K562 treated with DMSO at 1 percent for 48 hours (cell line): Measurements from ENCODE around the gene TAF9B. TPM values are rescaled to one million over a fixed set of nuclear protein-coding genes. Genes with fewer than 3 reads are reported as not detected.

ENCODE experiments used
- total RNA-seq: library from RNA; unstranded; fragments of 300-600 nt; gene quantifications from 2 replicates; pipeline ENCODE4 v1.2.3, GENCODE V29; 2022; ENCODE audit warnings: low replicate concordance; ENCODE audit errors: extremely low read depth

TAF9B gene
- total RNA-seq: not detected in 2 replicates

DNA sequence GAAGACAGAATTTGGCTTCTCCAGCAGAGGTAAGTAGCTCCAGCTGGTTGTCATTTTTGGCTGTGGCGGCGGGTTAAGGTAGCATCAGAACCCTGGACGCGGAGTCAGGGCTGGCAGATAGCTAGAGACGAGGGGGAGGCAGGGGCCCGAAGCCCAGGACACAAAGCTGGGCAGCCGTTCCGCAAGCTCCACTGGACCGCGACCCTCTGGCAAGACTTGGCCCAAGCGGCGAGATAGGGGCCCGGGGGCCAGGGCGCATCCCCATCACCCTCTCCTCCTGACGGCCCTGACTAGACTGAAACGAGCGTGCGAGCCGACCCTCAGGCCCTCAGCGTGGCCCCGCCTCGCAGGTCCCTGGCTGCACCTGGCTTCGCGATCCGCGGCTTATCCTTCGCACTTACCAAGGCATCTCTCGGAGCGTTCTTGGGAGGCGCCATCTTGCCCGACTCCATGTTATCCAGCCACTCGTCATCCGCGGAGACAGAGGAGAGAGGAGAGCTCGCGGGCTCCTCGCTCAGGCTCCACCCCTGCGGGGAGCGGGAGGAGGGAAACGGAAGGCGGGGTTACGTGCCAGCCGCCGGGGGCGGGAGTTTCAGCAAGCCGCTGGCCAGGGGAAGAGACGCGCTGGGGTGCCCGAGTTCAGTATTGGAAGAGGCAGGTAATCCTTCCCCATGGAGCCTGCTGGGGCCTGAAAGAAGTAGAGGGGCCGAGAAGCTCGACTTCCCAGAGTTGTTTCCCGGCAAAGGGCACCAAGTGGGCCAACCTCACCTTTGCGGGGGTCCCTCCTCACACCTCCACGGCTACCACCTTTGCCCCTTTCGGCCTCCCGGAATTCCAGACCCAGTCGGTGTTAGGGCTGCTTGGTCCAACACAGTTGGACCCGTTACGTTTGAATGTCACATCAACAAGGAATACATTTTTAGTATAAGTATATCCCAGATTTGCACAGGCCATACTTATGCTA, at the start of gene TAF9B:
TAF9B (minus strand) TSS at position 491 of the 964 bp plus-strand sequence; CDS start at position 452, 39 bp downstream.

DNA sequence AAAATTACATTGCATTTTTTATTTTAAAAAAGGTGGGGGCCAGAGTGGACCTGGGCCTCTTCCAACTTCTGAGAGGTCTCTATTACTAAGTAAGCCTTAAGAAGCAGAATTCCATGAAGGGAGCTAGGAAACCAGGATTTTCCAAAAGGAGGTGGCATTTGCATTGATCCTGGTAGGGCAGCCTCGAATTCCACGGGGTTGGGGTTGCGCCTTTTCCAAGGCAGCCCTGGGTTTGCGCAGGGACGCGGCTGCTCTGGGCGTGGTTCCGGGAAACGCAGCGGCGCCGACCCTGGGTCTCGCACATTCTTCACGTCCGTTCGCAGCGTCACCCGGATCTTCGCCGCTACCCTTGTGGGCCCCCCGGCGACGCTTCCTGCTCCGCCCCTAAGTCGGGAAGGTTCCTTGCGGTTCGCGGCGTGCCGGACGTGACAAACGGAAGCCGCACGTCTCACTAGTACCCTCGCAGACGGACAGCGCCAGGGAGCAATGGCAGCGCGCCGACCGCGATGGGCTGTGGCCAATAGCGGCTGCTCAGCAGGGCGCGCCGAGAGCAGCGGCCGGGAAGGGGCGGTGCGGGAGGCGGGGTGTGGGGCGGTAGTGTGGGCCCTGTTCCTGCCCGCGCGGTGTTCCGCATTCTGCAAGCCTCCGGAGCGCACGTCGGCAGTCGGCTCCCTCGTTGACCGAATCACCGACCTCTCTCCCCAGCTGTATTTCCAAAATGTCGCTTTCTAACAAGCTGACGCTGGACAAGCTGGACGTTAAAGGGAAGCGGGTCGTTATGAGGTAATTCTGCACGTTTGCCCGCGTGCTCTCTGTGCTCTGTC, 35.6 kb downstream of the TAF9B start, which contains the start of gene PGK1:
PGK1 (plus strand) TSS at position 626 of the 824 bp plus-strand sequence; CDS start at position 719, 93 bp downstream.

Other genes starting within 250 kb of the TAF9B start
- not detected in 2 replicates for gene MAGT1, start 244.2 kb downstream of the TAF9B start, total RNA-seq
- gene COX7B, start 240.2 kb downstream of the TAF9B start, total RNA-seq: not detected in 2 replicates
- not detected in 2 replicates for gene ATP7A, start 229.0 kb downstream of the TAF9B start, total RNA-seq
- gene PGAM4, start 170.0 kb downstream of the TAF9B start, total RNA-seq: not detected in 2 replicates
- gene PGK1, start 35.4 kb downstream of the TAF9B start, total RNA-seq: not detected in 2 replicates
- gene CYSLTR1, start 188.0 kb upstream of the TAF9B start, total RNA-seq: not detected in 2 replicates